Testis (tissue), 2 donors: ENCODE data around the gene GLIS1.

Experiments
- CTCF ChIP-seq, 3 experiments: fragments of 450-650 bp in 2 of 3; fragments of 200-600 bp in 1 of 3; sonication (generic) in 1 of 3; IDR thresholded peaks; one replicate each; pipeline ENCODE4 v1.5.1; 2016 to 2019; ENCODE audit warnings: antibody characterized with exemption in 3 of 3, mild to moderate bottlenecking in 2 of 3, moderate library complexity in 1 of 3
- POLR2A ChIP-seq: fragments of 450-650 bp; IDR thresholded peaks from one replicate; pipeline ENCODE4 v1.6.1; 2017; ENCODE audit warnings: antibody characterized with exemption, mild to moderate bottlenecking, moderate library complexity

GRCh38 chr1:53645690-53646078 is 93.3 kb downstream of the GLIS1 start:
- TF ChIP-seq CTCF (IDR thresholded peaks at IDR 0.05) (no peak), POLR2A (no peak)
